RWPE2 (cell line): ENCODE measurements around the gene GSK3B.

Source experiments
- ATAC-seq: fragments of 200-7000 bp; cut with Tn5 transposase; 3 replicates; pipeline ENCODE4 v1.9.1; 2021; ENCODE audit warnings: low read depth
- DNase-seq: peaks from one replicate; pipeline ENCODE4 v3.0.0-alpha.2; 2020; ENCODE audit warnings: low spot score
- H3K27ac ChIP-seq: fragments of 450-650 bp; 2 replicates; pipeline ENCODE4 v1.5.1; 2017; ENCODE audit warnings: mild to moderate bottlenecking; ENCODE audit not compliant: poor library complexity, severe bottlenecking
- H3K27me3 ChIP-seq: fragments of 250-450 bp; sonication (Bioruptor Pico); 2 replicates; pipeline ENCODE4 v1.5.1; 2021; ENCODE audit warnings: mild to moderate bottlenecking, moderate library complexity; ENCODE audit not compliant: insufficient read depth, poor library complexity, severe bottlenecking
- H3K36me3 ChIP-seq: fragments of 250-450 bp; sonication (Bioruptor Pico); 2 replicates; pipeline ENCODE4 v1.5.1; 2020; ENCODE audit warnings: low read depth, mild to moderate bottlenecking, moderate library complexity
- H3K4me1 ChIP-seq: fragments of 250-450 bp; sonication (Bioruptor Pico); 2 replicates; pipeline ENCODE4 v1.5.1; 2021; ENCODE audit warnings: mild to moderate bottlenecking, moderate library complexity; ENCODE audit not compliant: insufficient read depth, poor library complexity, severe bottlenecking
- H3K4me3 ChIP-seq: fragments of 250-450 bp; sonication (Bioruptor Pico); 2 replicates; pipeline ENCODE4 v1.5.1; 2021; ENCODE audit warnings: mild to moderate bottlenecking, moderate library complexity; ENCODE audit not compliant: severe bottlenecking
- H3K9me3 ChIP-seq: fragments of 250-450 bp; sonication (Bioruptor Pico); 2 replicates; pipeline ENCODE4 v1.5.1; 2021; ENCODE audit warnings: mild to moderate bottlenecking, moderate library complexity; ENCODE audit not compliant: severe bottlenecking
- TF ChIP-seq, protein P1 (sequence below): fragments of 450-650 bp; IDR thresholded peaks from one replicate; pipeline ENCODE4 v1.5.1; 2017; ENCODE audit warnings: mild to moderate bottlenecking, moderate library complexity; ENCODE audit not compliant: poor library complexity, severe bottlenecking

Gene GSK3B

DNA sequence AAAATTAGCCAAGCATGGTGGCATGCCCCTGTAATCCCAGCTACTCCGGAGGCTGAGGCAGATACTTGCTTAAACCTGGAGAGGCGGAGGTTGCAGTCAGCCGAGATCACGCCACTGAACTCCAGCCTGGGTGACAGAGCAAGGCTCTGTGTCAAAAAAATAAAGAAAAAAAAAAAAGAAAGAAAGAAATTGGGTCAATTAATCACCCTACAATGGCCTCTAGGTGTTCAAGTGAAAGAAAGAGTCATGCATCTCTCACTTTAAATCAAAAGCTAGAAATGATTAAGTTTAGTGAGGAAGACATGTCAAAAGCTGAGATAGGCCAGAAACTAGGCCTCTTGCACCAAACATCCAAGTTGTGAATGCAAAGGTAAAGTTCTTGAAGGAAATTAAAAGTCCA lies 44.9 kb upstream of the GSK3B start:
- DNase-seq: no peak
- Histone ChIP-seq H3K4me1 (peaks cover 15% of the 10 kb centered on the region), H3K27ac (no peak overlapping the region), H3K9me3 (no peaks in the 10 kb centered on the region), H3K36me3 (no peaks in the 10 kb centered on the region), H3K4me3 (no peak overlapping the region), H3K27me3 (no peaks in the 10 kb centered on the region)
- TF ChIP-seq, protein P1, sequence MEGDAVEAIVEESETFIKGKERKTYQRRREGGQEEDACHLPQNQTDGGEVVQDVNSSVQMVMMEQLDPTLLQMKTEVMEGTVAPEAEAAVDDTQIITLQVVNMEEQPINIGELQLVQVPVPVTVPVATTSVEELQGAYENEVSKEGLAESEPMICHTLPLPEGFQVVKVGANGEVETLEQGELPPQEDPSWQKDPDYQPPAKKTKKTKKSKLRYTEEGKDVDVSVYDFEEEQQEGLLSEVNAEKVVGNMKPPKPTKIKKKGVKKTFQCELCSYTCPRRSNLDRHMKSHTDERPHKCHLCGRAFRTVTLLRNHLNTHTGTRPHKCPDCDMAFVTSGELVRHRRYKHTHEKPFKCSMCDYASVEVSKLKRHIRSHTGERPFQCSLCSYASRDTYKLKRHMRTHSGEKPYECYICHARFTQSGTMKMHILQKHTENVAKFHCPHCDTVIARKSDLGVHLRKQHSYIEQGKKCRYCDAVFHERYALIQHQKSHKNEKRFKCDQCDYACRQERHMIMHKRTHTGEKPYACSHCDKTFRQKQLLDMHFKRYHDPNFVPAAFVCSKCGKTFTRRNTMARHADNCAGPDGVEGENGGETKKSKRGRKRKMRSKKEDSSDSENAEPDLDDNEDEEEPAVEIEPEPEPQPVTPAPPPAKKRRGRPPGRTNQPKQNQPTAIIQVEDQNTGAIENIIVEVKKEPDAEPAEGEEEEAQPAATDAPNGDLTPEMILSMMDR: no peak
- ATAC-seq: no peak

DNA sequence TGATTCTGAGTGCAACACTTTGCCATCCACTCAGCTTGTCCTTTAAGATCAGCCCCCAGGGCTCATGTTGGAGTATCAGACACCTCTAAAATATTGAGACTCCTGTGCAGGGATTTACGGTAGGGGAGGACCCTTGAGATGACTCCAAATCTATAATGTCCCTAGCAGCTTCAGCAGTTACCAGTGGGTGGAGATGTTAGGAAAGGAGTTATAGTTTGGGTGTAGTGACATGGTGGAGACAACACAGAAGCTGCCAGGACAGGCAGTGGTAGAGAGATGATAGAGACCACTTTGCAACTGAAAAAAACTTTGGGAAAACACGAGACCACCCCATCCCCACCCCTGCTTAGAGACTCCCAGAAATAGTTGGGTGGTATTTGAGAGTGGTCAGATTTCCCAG lies 43.3 kb upstream of the GSK3B start:
- Histone ChIP-seq H3K27ac (peak overlapping the region; percentile 93), H3K27me3 (no peaks in the 10 kb centered on the region), H3K4me1 (peaks cover 11% of the 10 kb centered on the region), H3K9me3 (no peaks in the 10 kb centered on the region), H3K4me3 (no peak overlapping the region), H3K36me3 (no peaks in the 10 kb centered on the region)
- DNase-seq (no peak), ATAC-seq (no peak; the same call in 2 of the 3 replicates)
- TF ChIP-seq, protein P1: peak; percentile 21

DNA sequence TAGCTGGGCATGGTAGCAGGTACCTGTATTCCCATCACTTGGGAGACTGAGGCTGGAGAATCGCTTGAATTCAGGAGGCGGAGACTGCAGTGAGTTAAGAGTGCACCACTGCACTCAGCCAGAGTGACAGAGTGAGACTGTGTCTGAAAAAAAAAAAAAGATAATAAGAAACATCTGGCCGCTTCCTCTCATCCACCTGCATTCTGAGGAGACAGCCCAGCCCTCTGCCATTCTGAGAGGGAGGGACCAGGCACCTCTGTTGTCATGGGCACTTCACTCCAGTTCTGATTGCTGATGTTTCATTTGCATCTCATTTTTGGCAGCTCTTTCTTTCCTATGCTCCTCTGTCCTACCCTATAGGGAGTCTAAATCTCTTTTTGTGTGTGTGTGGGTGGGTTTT lies 36.4 kb upstream of the GSK3B start:
- H3K36me3 ChIP-seq: no peaks in the 10 kb centered on the region
- H3K27me3 ChIP-seq: no peaks in the 10 kb centered on the region
- DNase-seq (no peak), ATAC-seq (no peak)
- no peaks in the 10 kb centered on the region for H3K9me3 ChIP-seq
- H3K27ac ChIP-seq: no peak overlapping the region
- TF ChIP-seq, protein P1: no peak
- H3K4me1 ChIP-seq: peaks cover 11% of the 10 kb centered on the region
- H3K4me3 ChIP-seq: no peak overlapping the region

DNA sequence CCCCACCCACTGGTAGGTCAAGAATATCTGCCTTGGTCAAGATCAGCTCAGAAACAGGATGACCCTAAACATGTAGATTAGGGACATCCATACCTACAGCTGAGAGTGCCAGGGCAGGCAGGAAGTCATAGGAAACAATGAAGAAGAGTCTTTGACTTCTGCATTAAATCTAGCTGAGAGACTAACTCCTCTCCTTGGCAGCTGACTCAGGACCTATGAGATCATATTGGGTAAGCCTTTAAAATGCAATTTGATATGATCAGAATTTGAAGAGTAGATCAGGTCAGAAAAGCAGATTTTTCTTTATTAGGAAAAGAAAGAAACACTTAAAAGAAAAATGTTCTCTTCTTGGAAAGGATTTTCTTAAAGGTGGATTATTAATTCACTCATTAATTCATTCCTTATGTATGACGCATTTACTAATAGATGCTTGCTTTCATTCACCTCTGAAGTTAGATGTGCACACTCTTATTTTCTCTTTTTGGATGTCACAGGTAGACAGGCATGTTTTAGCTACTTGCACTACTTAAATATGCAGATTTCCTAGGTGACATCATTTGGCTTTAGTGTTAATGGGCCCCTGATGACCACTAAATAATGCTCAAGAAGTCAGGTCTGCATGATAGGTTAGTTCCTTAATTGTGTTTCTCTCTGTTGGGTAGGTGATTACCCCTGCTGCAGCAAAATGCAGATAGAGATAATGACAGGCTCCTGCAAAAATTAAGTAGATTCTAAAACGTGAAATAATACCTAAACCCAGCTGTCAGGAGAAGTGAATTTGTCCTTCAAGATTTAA lies 35.7 kb upstream of the GSK3B start:
- H3K27me3 ChIP-seq: no peaks in the 10 kb centered on the region
- no peak overlapping the region for H3K4me3 ChIP-seq
- H3K4me1 ChIP-seq: peaks cover 5% of the 10 kb centered on the region
- no peak overlapping the region for H3K27ac ChIP-seq
- no peaks in the 10 kb centered on the region for H3K36me3 ChIP-seq
- TF ChIP-seq, protein P1: no peak
- DNase-seq (no peak), ATAC-seq (peak; percentile 80)
- H3K9me3 ChIP-seq: no peaks in the 10 kb centered on the region

DNA sequence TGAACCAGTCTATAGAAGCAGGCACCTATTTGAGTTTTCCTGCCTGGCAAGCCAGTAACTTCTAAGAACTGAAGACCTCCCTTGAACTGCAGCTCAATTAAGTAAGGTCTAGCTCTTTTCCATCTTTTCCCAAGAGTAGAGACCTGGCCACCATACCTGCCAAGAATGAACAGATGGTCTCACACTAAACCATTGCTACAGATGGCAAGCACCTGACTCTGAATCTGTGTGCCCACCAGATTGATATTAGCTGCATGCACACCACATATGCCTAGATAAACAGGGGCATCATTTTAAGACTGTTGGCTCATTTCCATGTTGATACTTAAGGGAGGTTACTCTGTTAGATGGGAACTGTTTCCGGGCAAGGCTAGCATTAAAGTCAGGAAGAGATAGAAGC lies 34.8 kb upstream of the GSK3B start:
- TF ChIP-seq, protein P1: no peak
- Histone ChIP-seq H3K27ac (no peak overlapping the region), H3K36me3 (no peaks in the 10 kb centered on the region), H3K27me3 (no peaks in the 10 kb centered on the region), H3K4me3 (no peak overlapping the region), H3K9me3 (no peaks in the 10 kb centered on the region), H3K4me1 (peaks cover 5% of the 10 kb centered on the region)
- DNase-seq (no peak), ATAC-seq (no peak)
